Measurements from ENCODE around the gene TMEM127.

GRCh38 chr2:96204836-96205624 lies 60.8 kb downstream of the TMEM127 start:
- TF ChIP-seq EZH2 (IDR thresholded peaks at IDR 0.05; ENCODE audit: insufficient read depth, poor library complexity, severe bottlenecking) (no peak), EZH2phosphoT487 (IDR thresholded peaks at IDR 0.05; ENCODE audit: insufficient read depth, low read depth) (no peak)
